Measurements from ENCODE around the gene PTPN18. TPM values are rescaled to one million over a fixed set of nuclear protein-coding genes. Genes with fewer than 3 reads are reported as not detected.

PTPN18 gene
- total RNA-seq, 1 donor from 2014 or later = 72.9 TPM

DNA sequence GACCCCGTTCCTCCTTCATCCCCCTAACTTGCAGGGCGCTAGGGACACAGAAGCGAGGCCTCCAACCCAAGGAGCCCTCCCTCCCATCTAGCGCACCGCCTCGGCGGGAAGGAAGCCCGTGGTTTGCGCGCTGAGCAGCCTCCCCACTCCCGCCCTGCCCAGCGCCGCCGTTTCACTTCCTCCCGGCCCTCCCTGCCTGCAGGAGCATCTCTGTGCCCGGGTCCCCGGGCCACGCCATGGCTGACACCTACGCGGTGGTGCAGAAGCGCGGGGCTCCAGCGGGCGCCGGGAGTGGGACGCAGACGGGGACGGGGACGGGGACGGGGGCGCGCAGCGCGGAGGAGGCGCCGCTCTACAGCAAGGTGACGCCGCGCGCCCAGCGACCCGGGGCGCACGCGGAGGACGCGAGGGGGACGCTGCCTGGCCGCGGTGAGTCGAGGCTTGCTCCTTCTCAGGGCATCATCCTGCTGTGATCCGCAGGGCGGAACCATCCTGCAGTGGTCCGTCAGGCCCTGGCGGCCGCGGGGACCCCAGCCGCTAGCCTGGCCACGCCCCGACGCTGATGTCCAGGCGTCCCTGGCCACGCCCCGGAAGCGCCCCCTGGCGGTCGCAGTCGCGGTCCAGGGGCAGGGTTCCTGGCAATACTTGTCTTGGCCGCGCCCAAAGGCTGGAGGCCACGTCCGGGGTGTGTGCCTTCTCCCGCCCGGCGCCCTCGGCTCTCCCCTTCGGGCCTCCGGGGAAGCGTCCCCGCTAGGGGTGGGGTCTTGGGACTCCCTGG, 16.4 kb downstream of the PTPN18 start:
- Mint-ChIP-seq H3K27ac (peak overlapping the region; percentile 89), H3K27me3 (ENCODE audit: low read depth) (peaks cover 1% of the 10 kb centered on the region), H3K9me3 (peaks cover 4% of the 10 kb centered on the region), H3K36me3 (ENCODE audit: low read depth) (peaks cover 60% of the 10 kb centered on the region), H3K4me1 (ENCODE audit: low read depth) (peaks cover 51% of the 10 kb centered on the region), H3K4me3 (ENCODE audit: low read depth) (peak overlapping the region; percentile 92)
- DNase-seq (ENCODE audit: low spot score) = peak; percentile 69
- intact Hi-C loops (cut with micrococcal nuclease) = loop anchor here (10.0 kb wide), 1 partner anchor 733 kb away; the partner anchor contains the start of gene PLEKHB2

DNA sequence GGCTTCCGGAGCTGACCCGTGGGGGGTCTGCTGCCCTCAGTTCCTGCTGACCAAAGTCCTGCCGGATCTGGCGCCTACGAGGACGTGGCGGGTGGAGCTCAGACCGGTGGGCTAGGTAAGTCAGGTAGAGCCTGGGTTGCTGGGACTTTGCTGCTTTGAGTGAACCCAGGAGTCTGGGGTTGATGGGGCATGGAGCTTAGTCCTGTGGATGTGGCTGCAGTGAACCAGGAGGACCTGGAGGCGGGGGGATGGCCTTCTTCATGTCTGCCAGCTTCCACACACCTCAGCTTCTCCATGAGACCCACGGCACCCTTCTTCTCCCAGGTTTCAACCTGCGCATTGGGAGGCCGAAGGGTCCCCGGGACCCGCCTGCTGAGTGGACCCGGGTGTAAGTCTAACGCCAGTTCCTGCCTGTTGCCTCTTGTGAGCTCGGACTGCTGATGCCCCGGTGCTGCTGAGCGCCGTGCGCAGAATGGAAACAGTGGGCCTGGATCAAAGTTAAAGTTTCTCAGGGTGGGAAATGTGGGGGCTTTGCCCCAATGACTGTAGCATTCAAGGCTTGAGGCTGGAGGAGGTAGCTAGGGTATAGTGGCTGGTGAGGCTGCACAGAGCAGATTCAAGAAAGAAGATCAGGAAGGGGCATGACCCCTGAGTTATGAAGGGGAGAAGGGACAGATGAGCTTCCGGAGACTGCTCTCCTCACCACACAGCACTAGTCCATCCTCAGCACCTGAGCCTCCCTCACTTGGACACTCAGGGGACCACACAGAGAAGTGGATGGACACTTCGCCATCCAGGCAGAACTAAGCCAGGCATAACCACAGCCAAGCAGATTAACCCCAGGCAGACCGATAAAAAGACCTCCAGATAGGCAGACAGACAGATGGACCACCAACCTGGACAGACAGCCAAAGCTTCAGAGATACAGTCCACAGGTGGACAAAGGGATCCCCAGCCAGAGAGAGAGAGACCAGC, 17.3 kb downstream of the PTPN18 start:
- H3K36me3 Mint-ChIP-seq (ENCODE audit: low read depth) = peaks cover 65% of the 10 kb centered on the region
- H3K4me1 Mint-ChIP-seq (ENCODE audit: low read depth) = peaks cover 57% of the 10 kb centered on the region
- peaks cover 4% of the 10 kb centered on the region for H3K9me3 Mint-ChIP-seq
- H3K27ac Mint-ChIP-seq = peak overlapping the region; percentile 85
- DNase-seq (ENCODE audit: low spot score) = no peak
- H3K27me3 Mint-ChIP-seq (ENCODE audit: low read depth) = no peaks in the 10 kb centered on the region
- intact Hi-C loops (cut with micrococcal nuclease) = loop anchor here (10.0 kb wide), 1 partner anchor 732 kb away; the partner anchor contains the start of gene PLEKHB2
- H3K4me3 Mint-ChIP-seq (ENCODE audit: low read depth) = peak overlapping the region; percentile 92

DNA sequence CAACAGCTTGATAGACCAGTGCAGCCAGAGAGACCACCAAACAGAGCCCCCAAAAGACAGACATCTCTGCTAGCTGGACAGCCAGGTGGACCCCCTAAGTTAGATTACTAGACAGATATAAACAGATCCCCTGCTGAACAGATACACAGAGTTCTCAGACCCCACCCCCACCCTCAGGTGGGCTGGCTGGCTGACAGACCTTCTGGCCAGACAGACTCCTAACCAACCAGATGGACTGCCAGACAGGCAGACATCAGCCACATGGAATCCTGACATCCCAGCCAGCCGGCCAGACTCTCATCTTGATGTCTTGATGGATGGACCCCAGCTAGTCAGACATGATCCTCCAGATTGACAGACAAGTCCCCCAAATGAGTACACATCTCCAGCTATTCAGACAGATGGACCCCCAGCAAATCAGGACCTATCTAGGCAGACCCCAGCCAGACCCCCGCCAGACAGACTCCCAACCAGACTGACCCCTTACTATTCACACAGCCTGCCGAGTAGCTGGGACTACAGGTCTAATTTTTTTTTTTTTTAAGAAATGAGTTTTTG, 18.0 kb downstream of the PTPN18 start:
- H3K4me3 Mint-ChIP-seq (ENCODE audit: low read depth) = peak overlapping the region; percentile 92
- intact Hi-C loops (cut with micrococcal nuclease) = loop anchor here (10.0 kb wide), 1 partner anchor 731 kb away; the partner anchor contains the start of gene PLEKHB2
- H3K9me3 Mint-ChIP-seq = peaks cover 4% of the 10 kb centered on the region
- no peak for DNase-seq (ENCODE audit: low spot score)
- peak overlapping the region; percentile 85 for H3K27ac Mint-ChIP-seq
- H3K4me1 Mint-ChIP-seq (ENCODE audit: low read depth) = peaks cover 61% of the 10 kb centered on the region
- no peaks in the 10 kb centered on the region for H3K27me3 Mint-ChIP-seq (ENCODE audit: low read depth)
- H3K36me3 Mint-ChIP-seq (ENCODE audit: low read depth) = peaks cover 65% of the 10 kb centered on the region

DNA sequence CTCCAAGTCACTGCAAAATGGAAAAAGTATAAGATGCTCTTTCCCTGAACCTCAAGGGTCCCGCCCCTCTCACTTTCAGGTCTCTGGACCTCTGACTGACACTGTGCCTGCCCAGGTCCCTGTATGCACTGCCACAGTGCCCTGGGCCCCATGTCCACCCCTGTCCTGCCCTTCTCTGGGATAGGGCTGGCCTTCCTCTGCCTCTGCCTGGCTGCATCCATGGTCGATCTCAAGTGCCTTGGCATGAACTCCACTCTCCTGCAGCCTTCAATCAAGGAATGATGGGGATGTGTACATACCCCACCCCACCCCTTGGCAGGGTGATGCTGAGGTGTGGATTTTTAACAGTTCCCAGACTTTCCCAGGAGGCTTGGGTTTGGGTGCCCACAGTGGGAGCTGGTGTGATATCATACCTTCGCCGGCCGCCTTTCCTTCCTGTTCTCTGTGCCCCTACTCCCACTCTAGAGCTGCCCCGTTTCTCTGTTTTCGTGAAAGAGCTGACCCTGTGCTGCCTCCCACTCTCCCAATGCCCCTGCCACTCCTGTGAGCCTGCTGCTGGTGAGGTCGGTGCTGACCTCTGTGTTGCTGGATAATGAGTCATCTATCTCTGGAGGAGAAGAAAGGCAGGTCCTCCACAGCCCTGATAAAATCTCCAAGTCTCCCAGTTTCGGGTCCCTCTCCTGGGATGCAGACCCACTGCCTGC, 18.9 kb downstream of the PTPN18 start:
- Mint-ChIP-seq H3K36me3 (ENCODE audit: low read depth) (peaks cover 62% of the 10 kb centered on the region), H3K4me1 (ENCODE audit: low read depth) (peaks cover 67% of the 10 kb centered on the region), H3K27me3 (ENCODE audit: low read depth) (no peaks in the 10 kb centered on the region), H3K27ac (peak overlapping the region; percentile 71), H3K9me3 (peaks cover 4% of the 10 kb centered on the region), H3K4me3 (ENCODE audit: low read depth) (peak overlapping the region; percentile 54)
- DNase-seq (ENCODE audit: low spot score) = no peak
- intact Hi-C loops (cut with micrococcal nuclease) = loop anchor here (10.0 kb wide), 1 partner anchor 730 kb away; the partner anchor contains the start of gene PLEKHB2

DNA sequence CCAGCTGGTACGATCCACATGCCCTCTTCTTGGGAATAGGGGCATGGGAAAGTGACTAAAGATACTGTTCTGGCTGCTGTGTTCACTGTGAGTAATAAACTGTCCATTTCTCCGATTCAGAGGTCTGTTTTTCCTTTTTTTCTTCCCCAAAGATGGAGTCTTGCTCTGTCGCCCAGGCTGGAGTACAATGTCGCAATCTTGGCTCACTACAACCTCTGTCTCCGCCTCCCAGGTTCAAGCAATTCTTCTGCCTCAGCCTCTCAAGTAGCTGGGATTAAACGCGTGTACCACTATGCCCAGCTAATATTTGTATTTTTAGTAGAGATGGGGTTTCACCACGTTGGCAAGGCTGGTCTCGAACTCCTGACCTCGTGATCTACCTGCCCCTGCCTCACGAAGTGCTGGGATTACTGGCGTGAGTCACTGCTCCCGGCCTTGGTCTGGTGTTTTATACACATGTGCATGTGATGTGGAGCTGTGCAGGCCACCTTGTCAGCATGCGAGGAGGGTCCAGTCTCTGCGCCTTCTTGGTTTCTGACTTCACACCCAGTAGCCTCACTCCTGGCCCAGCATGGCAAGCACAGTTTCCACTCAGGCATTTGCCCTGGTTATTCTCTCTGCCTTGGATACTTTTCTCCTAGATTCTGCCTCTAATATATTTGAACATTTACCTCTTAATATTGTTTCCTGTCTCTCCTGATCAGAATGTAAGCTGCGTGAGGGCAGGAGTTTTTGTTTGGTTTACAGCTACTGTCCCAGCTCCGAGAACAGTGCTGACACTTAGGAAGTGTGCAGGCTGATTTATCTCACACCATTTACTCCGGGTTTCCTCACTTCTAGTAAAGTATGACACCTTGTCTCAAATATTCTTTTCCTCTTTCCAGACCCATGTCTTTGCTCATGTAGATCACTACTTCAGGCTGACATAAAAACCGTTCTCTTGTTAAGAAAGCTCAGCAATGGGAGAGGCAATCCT, 19.7 kb downstream of the PTPN18 start:
- H3K27me3 Mint-ChIP-seq (ENCODE audit: low read depth) = no peaks in the 10 kb centered on the region
- peaks cover 4% of the 10 kb centered on the region for H3K9me3 Mint-ChIP-seq
- H3K4me1 Mint-ChIP-seq (ENCODE audit: low read depth) = peaks cover 68% of the 10 kb centered on the region
- peaks cover 60% of the 10 kb centered on the region for H3K36me3 Mint-ChIP-seq (ENCODE audit: low read depth)
- intact Hi-C loops (cut with micrococcal nuclease) = loop anchor here (10.0 kb wide), 1 partner anchor 729 kb away; the partner anchor contains the start of gene PLEKHB2
- H3K27ac Mint-ChIP-seq = peak overlapping the region; percentile 10
- H3K4me3 Mint-ChIP-seq (ENCODE audit: low read depth) = peak overlapping the region; percentile 1
- no peak for DNase-seq (ENCODE audit: low spot score)

DNA sequence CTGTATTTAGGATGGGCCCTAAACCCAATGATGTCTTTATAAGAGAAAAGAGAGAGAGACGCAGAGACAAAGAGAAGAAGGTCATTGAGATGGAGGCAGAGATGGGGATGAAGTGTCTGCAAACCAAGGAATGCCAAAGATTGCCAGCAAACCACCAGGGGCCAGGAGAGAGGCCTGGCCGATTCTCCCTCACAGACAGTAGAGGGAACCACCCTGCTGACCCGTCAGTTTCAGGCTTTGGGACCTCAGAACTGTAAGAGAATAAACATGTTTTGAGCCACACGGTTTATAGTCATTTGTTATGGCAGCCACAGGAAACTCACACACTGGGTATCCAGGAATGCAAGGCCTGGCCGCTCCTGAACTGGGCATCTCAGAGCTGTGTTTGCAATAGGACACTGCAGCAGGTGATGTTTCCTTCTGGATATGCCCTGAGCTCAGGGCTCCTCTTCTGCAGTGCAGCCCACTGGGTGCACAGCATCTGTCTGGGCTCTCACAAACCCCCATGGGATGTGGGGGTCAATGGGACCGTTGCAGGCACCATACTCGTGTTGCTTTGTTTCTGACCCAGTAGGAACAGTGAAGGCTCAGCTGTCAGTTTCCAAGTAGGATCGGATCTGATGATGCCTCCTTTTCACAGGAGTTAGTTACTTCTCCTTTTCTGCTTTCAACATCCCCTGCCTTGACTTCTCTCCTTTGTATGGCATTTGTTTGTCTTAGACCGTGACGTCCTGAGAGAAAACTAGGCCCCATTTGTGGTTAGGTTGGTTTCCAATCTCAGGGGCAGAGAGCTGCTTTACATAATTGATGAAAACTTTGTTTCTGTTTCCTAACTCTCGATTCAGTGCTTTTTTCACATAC, 20.8 kb downstream of the PTPN18 start:
- intact Hi-C loops (cut with micrococcal nuclease) = loop anchor here (10.0 kb wide), 1 partner anchor 728 kb away; the partner anchor contains the start of gene PLEKHB2

DNA sequence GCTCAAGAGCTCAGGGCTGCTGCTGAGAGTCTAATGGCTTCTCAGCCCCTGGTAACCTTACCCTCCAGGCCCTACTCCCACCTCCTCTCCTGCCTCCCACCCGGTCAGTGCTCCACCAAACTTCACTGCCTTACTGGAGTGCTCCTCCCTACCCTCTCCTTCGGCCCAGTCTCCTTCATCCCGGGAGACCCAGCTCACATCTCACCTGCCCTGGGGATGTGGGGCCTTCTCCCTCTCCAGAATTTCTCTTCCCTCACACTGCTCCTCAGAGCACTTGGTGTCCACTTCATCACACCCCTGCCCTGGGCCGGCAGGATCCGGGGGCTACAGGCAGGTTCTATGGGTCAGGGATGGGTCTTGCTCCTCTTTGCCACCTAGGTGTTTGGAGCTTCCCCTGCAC, 21.6 kb downstream of the PTPN18 start:
- H3K4me1 Mint-ChIP-seq (ENCODE audit: low read depth) = peaks cover 69% of the 10 kb centered on the region
- H3K36me3 Mint-ChIP-seq (ENCODE audit: low read depth) = peaks cover 63% of the 10 kb centered on the region
- H3K4me3 Mint-ChIP-seq (ENCODE audit: low read depth) = peak overlapping the region; percentile 14
- DNase-seq (ENCODE audit: low spot score) = no peak
- peaks cover 4% of the 10 kb centered on the region for H3K9me3 Mint-ChIP-seq
- intact Hi-C loops (cut with micrococcal nuclease) = loop anchor here (10.0 kb wide), 1 partner anchor 727 kb away; the partner anchor contains the start of gene PLEKHB2
- peak overlapping the region; percentile 38 for H3K27ac Mint-ChIP-seq
- H3K27me3 Mint-ChIP-seq (ENCODE audit: low read depth) = no peaks in the 10 kb centered on the region

More for the DNA sequence above, 20.8 kb downstream of the PTPN18 start:
- Mint-ChIP-seq H3K27ac (no peak overlapping the region), H3K4me3 (ENCODE audit: low read depth) (no peak overlapping the region), H3K27me3 (ENCODE audit: low read depth) (no peaks in the 10 kb centered on the region), H3K36me3 (ENCODE audit: low read depth) (peaks cover 57% of the 10 kb centered on the region), H3K4me1 (ENCODE audit: low read depth) (peaks cover 67% of the 10 kb centered on the region), H3K9me3 (peaks cover 4% of the 10 kb centered on the region)
- no peak for DNase-seq (ENCODE audit: low spot score)

DNA sequence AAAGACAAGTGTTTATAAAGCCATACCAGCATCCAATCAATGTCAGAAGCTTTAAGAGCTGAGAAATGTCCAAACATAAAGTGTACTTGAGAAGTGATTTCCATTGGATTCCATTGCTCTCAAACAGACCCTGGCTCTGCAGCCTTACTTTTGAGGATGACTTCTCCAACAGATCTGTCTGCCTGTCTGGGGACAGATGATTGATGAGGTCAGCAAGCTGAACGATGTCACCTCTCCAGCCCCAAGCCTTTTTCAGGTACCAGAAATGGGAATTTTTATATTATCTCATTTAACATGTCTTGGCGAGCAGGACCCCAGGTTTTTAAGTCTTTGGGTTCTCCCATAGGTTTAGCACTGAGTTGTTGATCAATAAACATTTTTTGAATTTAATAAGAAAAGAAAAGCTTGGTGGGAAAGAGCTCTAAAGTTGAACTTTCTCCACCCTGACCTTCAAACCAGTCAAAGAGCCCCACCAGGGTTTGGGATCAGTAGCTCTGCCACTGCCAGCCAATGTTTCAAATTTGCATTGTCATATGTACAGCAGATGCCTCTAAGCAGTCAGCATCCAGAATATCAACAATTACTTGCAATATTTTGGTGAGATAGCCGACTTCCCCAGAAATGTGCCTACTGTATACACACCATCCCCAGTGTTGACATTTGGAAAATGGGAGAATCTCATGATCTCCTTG, 22.5 kb downstream of the PTPN18 start:
- Mint-ChIP-seq H3K9me3 (peaks cover 4% of the 10 kb centered on the region), H3K27ac (no peak overlapping the region), H3K36me3 (ENCODE audit: low read depth) (peaks cover 66% of the 10 kb centered on the region)

DNA sequence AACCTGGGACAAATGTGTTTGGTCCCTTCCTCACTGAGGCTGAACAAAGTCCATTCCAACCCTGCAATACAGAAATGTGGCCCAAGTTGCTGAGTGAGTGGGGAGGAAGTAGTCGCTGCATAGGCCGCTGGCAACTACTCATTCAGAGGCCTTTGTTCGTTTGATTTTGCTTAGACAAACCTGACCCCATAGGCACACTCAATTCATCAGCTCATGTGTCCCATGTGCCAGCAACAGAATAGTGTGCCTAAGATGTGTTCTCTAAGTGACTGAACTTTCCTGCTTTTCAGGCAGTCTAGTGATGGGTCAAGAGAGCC, 23.0 kb downstream of the PTPN18 start:
- no peak for DNase-seq (ENCODE audit: low spot score)
- intact Hi-C loops (cut with micrococcal nuclease) = loop anchor here (10.0 kb wide), 1 partner anchor 726 kb away; the partner anchor contains the start of gene PLEKHB2
- Mint-ChIP-seq H3K4me3 (ENCODE audit: low read depth) (no peak overlapping the region), H3K36me3 (ENCODE audit: low read depth) (peaks cover 61% of the 10 kb centered on the region), H3K27ac (no peak overlapping the region), H3K9me3 (peaks cover 4% of the 10 kb centered on the region), H3K27me3 (ENCODE audit: low read depth) (no peaks in the 10 kb centered on the region), H3K4me1 (ENCODE audit: low read depth) (peaks cover 61% of the 10 kb centered on the region)

More for the DNA sequence above, 22.5 kb downstream of the PTPN18 start:
- intact Hi-C loops (cut with micrococcal nuclease) = loop anchor here (10.0 kb wide), 1 partner anchor 726 kb away; the partner anchor contains the start of gene PLEKHB2
- H3K27me3 Mint-ChIP-seq (ENCODE audit: low read depth) = no peaks in the 10 kb centered on the region
- peaks cover 66% of the 10 kb centered on the region for H3K4me1 Mint-ChIP-seq (ENCODE audit: low read depth)
- no peak for DNase-seq (ENCODE audit: low spot score)
- no peak overlapping the region for H3K4me3 Mint-ChIP-seq (ENCODE audit: low read depth)

All from activated T-helper 2 cell treated with anti-CD3 and anti-CD28 coated beads, Interferon-gamma antibody, Interleukin-2, Interleukin-4, amounts not matched to agents 10 μg/mL and 5 μg/mL and 100 μg/mL, durations not matched to agents 14 hours and 24 hours and 36 hours (primary cell).